Muscle layer of colon (tissue), 2 donors: ENCODE results near the gene PLD6.

Source experiments
- H3K27ac ChIP-seq: one replicate; pipeline ENCODE4 v1.7.0; 2013; ENCODE audit warnings: low read depth, mild to moderate bottlenecking, low read length, moderate library complexity
- H3K27me3 ChIP-seq, 2 donors: one replicate each; pipeline ENCODE4 v1.7.0; 2013; ENCODE audit warnings: low read length in 2 of 2, mild to moderate bottlenecking in 2 of 2; ENCODE audit not compliant: insufficient read depth in 2 of 2, control insufficient read depth in 1 of 2
- H3K36me3 ChIP-seq: one replicate; pipeline ENCODE4 v1.7.0; 2013; ENCODE audit warnings: mild to moderate bottlenecking, low read length; ENCODE audit not compliant: insufficient read depth
- H3K4me1 ChIP-seq: one replicate; pipeline ENCODE4 v1.7.0; 2013; ENCODE audit warnings: mild to moderate bottlenecking, low read length; ENCODE audit not compliant: insufficient read depth
- H3K4me3 ChIP-seq, 2 donors: one replicate each; pipeline ENCODE4 v1.7.0; 2013; ENCODE audit warnings: low read length in 2 of 2, low read depth in 1 of 2, mild to moderate bottlenecking in 1 of 2, moderate library complexity in 1 of 2
- H3K9ac ChIP-seq: one replicate; pipeline ENCODE4 v1.7.0; 2013; ENCODE audit warnings: low read length
- H3K9me3 ChIP-seq: one replicate; pipeline ENCODE4 v1.7.0; 2013; ENCODE audit warnings: mild to moderate bottlenecking, low read length
- donor health status: abdominal sarcoma.
- donor health status: Adenocarcinoma of cecum.

The PLD6 gene

DNA sequence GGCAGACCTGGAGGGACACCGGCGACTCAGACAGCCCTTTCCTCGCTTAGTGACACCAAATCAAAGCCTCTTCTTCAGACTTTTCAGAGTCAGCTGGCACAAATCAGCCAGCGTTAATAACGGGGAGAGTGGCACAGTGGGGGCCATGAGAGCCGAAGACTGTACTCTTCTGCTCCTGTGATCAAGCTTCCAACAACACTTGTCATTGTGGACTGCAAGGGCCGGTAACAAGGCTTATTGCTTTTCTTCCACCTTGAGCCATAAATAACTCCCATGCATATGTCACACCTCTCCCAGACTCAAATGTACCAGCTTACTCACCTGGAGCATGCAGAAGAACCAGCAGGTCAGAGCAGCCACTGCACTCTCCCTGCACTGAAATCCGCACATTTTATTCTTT is 18.0 kb upstream of the PLD6 start:
- H3K27ac ChIP-seq = no peak overlapping the region
- no peaks in the 10 kb centered on the region for H3K4me1 ChIP-seq
- H3K9ac ChIP-seq = no peak overlapping the region
- H3K4me3 ChIP-seq = no peak overlapping the region
- H3K27me3 ChIP-seq = no peaks in the 10 kb centered on the region
- peaks cover 90% of the 10 kb centered on the region for H3K36me3 ChIP-seq
- no peaks in the 10 kb centered on the region for H3K9me3 ChIP-seq

DNA sequence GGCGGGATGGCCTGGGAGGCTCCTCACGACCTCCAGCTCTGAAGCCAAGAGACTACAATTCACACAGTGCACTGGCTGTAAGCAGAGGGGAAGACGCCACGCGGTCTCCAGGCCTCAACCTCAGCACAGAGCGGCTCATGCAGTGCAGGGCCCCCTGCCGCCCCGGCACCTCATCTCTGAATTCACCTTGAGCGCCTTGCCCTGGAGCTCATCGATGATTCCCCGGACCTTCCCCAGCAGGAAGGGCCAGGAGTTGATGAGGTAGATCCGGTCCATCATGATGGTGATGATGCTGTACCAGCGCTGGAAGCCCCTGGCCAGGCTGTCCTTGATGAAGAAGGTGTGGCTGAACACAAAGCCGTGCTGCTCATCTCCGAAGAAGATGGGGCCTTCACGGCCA is 17.6 kb upstream of the PLD6 start:
- Histone ChIP-seq H3K36me3 (peaks cover 89% of the 10 kb centered on the region), H3K9ac (no peak overlapping the region)

DNA sequence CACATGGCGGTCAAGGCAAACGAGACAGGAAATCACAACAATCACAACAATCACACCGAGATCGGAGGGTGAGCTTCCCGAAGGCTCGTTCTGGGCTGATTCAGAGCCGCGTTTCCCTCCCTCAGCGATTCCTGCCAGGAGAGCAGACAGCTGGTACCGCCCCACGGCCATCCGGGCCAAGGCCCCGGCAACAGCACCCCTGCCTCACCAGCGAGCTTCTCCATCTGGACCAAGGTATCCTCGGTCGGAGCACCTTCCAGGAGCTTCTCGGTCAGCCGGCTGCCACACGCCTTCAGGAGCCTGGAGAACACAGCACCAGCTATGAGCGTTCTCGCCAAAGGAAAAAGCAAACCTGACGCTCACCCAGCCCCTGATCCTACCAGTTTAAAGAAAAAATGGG is 15.2 kb upstream of the PLD6 start:
- Histone ChIP-seq H3K27me3 (no peaks in the 10 kb centered on the region), H3K36me3 (peaks cover 89% of the 10 kb centered on the region), H3K4me3 (no peak overlapping the region), H3K4me1 (no peaks in the 10 kb centered on the region), H3K9ac (no peak overlapping the region), H3K9me3 (no peaks in the 10 kb centered on the region), H3K27ac (no peak overlapping the region)

More for the DNA sequence above, 17.6 kb upstream of the PLD6 start:
- no peaks in the 10 kb centered on the region for H3K9me3 ChIP-seq
- H3K27ac ChIP-seq = no peak overlapping the region
- no peak overlapping the region for H3K4me3 ChIP-seq
- no peaks in the 10 kb centered on the region for H3K4me1 ChIP-seq
- H3K27me3 ChIP-seq = no peaks in the 10 kb centered on the region

DNA sequence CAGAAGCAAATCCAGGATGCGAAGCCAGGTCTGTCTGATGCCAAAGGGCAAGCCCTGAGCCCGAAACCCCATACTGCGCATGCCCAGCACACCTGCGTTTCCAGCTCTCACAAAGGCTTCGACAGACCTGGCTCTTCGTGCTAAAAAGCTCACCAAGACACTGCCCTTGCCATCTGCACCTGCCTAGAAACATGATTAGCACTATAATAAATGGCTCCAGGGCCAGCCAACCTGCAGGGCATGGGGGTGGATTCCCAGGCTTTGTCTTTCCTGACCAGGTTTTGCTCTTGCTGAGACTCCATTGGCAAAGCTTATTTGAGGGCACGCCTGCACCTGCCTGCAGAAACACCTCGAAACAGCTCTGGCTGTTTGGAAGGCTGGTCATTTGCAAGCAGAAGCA is 14.4 kb upstream of the PLD6 start:
- H3K36me3 ChIP-seq = peaks cover 89% of the 10 kb centered on the region

DNA sequence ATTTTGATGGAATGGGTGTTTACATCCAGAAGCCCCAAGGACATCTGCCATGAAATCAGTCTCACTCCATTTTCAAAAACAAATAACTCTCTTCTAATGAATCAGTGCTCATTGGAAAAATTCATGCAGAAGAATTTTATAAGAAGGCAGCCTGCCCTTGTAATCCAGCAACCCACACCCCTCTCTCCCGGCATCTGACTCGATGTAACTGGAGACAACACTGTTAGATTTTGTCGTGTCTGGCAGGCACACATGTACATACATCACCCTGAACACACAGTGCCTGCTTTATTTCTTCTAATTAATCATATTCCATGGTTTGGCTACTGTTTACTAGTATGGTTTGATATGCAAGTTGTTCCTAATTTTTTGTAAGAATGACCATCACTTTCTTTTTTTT is 11.9 kb upstream of the PLD6 start:
- Histone ChIP-seq H3K4me3 (no peak overlapping the region), H3K27me3 (no peaks in the 10 kb centered on the region), H3K36me3 (peaks cover 89% of the 10 kb centered on the region), H3K4me1 (no peaks in the 10 kb centered on the region), H3K27ac (no peak overlapping the region), H3K9ac (no peak overlapping the region), H3K9me3 (no peaks in the 10 kb centered on the region)

More for the DNA sequence above, 14.4 kb upstream of the PLD6 start:
- H3K4me1 ChIP-seq = no peaks in the 10 kb centered on the region
- H3K27ac ChIP-seq = no peak overlapping the region
- H3K4me3 ChIP-seq = no peak overlapping the region
- H3K27me3 ChIP-seq = no peaks in the 10 kb centered on the region
- H3K9ac ChIP-seq = no peak overlapping the region
- no peaks in the 10 kb centered on the region for H3K9me3 ChIP-seq

DNA sequence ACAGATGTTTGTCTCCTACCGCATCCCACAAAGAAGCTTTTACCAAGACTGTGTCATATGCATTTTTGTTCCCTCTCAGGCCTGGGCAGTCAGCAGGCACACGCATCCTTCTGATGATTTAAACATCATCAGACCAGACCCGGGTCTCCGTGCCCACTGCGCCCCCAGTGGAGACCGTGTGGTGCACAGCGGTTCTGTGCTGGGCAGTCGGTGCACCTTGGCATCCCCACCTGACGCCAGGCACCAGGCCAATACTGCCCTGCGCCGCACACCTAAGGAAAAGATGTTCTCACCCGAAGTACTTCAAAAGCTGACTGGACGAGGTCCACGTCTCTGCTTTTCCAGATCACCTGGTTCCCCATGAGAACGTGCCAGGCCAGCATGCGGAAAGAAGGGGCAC is 10.6 kb upstream of the PLD6 start:
- Histone ChIP-seq H3K4me3 (no peak overlapping the region), H3K9ac (no peak overlapping the region), H3K27me3 (no peaks in the 10 kb centered on the region), H3K27ac (no peak overlapping the region), H3K9me3 (no peaks in the 10 kb centered on the region), H3K4me1 (no peaks in the 10 kb centered on the region), H3K36me3 (peaks cover 82% of the 10 kb centered on the region)

DNA sequence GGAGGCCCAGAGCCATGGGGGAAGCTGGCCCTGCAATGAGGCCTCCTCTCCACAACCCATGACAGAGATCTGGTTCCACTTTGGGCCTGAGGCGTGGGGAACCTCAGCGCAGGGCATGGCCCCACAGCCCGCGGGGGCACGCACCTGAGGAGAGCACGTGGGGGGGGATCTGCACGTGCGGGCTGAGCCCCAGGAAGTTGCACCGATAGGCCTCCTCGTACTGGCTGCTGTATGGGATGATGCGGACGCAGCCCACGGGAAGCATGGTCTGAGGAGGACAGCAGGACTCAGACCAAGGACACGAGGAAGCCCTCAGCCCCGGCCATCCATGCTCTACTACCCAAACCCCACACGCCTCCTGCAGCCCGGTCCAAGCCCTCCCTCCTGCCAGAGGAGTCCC is 10.1 kb upstream of the PLD6 start:
- Histone ChIP-seq H3K9ac (no peak overlapping the region), H3K27ac (no peak overlapping the region), H3K27me3 (no peaks in the 10 kb centered on the region), H3K4me1 (no peaks in the 10 kb centered on the region), H3K4me3 (no peak overlapping the region), H3K36me3 (peaks cover 76% of the 10 kb centered on the region), H3K9me3 (no peaks in the 10 kb centered on the region)

DNA sequence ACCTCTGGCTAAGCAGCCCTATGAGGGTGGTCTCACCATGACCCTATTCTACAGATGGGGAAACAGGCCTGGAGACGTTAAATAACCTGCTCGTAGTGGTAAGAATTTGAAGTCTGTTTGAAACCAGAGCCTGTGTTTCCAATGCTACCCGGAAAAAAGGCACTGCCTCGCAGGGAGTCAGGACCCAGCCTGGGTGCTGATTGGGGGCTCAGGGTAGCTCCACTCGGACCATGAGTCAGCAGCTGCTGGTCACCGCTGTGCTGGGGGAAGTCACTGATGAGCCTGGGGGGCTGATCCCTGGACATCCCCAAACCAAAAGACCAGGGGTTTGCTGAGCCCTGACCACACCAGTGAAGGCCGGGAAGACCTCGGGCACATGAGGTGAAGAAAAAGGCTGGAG is 9.4 kb upstream of the PLD6 start:
- Histone ChIP-seq H3K9ac (no peak overlapping the region), H3K9me3 (no peaks in the 10 kb centered on the region), H3K27me3 (no peaks in the 10 kb centered on the region), H3K27ac (no peak overlapping the region), H3K4me1 (no peaks in the 10 kb centered on the region), H3K4me3 (no peak overlapping the region), H3K36me3 (peaks cover 70% of the 10 kb centered on the region)

DNA sequence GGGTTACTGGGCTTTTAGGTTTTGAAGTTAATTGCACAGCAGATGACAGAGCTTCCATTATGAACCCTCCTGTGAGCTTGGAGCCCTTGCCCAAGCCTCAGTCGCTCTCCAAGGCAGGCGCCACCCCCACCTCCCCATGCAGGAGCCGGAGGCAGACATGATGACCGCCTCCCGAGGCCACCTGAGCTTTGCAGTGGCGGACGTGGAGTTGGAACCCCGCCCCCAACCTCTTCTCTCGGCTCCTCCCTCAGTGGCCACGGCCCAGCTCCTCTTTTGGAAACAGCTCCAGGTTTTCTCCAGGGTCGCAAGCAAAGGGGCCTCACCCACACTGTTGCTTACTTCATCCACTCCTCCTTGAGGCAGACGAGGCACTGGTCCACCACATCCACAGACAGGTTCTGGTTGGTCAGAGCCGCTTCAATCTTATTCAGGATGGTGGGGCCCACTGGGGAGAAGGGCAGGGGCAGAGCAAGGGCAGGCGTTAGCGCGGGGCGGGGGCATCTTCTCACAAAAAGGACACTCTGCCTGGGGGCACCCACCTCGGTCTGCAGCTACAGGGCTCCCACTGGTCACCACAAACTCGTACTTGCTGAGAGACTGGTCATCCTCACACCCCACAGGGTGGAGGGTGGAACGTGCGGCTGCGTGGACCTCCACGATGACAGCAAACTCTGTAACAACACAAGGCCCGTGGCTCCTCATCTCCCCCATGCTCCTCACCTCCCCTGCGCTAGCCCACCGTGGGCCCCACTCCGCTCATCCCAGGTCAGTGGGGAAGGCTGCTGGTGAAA is 8.7 kb upstream of the PLD6 start:
- H3K4me1 ChIP-seq = no peaks in the 10 kb centered on the region
- no peaks in the 10 kb centered on the region for H3K27me3 ChIP-seq
- H3K9ac ChIP-seq = no peak overlapping the region
- peaks cover 62% of the 10 kb centered on the region for H3K36me3 ChIP-seq
- no peak overlapping the region for H3K27ac ChIP-seq
- no peaks in the 10 kb centered on the region for H3K9me3 ChIP-seq
- no peak overlapping the region for H3K4me3 ChIP-seq

DNA sequence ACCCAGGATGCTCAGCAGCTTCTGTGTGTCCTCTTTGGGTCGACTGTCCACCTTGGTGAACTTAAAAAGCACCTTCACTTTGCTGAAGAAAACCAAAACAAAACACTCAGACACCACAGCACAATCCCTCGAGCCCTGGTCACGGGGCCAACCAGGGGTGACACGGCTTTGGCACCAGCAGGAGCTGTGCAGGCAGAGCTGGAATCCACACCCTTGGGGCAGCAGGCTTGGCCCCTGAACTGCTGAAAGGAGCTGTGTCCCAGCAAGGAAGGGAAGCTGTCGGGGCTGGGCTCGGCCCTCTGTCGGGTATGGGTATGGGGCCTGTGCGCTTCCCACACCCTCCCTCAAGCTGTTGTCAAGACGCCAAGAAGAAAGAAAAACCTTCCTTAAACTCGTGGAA is 7.6 kb upstream of the PLD6 start:
- Histone ChIP-seq H3K9me3 (no peaks in the 10 kb centered on the region), H3K36me3 (peaks cover 57% of the 10 kb centered on the region), H3K9ac (no peak overlapping the region), H3K4me3 (no peak overlapping the region), H3K27me3 (no peaks in the 10 kb centered on the region), H3K27ac (no peak overlapping the region), H3K4me1 (no peaks in the 10 kb centered on the region)

DNA sequence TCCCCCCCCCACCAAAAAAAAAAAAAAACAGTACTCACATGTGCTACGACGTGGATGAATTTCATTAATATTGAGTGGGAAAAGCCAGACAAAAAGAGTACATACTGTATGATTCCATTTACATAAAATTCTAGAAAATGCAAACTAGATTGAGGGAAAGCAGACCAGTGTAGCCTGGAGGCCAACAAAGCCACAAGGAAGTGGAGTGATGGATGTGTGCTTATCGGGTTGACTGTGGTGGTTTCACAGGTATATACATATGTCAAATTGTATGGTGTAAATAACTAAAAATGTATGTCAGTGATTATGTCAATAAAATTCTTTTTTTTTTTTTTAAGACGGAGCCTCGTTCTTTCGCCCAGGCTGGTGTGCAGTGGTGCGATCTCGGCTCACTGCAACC is 1.9 kb upstream of the PLD6 start:
- H3K9me3 ChIP-seq = no peaks in the 10 kb centered on the region
- H3K4me3 ChIP-seq = no peak overlapping the region
- no peaks in the 10 kb centered on the region for H3K27me3 ChIP-seq
- H3K36me3 ChIP-seq = peaks cover 4% of the 10 kb centered on the region
- H3K27ac ChIP-seq = no peak overlapping the region
- H3K4me1 ChIP-seq = peaks cover 30% of the 10 kb centered on the region
- no peak overlapping the region for H3K9ac ChIP-seq

DNA sequence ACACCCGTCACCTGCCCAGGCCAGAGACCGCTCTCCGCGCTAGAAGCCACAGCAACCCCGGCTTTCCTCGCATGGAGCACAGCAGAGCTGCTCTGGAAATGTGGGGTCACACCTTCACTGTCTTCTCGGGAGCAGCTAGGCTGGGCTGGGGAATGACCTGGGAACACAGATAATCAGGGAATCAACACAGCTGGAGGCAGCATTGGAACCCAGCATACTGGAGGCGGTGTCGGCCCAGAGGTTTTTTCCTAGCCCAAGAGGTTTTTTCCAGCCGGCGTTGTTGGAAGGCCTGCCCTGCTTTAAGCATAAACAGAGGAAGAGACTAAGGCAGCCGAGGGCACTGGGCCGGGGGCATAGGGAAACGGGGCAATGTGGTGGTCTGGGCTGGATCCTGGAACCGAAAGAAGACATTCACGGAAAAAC is 791 bp upstream of the PLD6 start:
- H3K4me3 ChIP-seq = peak overlapping the region in 1 of 2 donors; percentile 52
- H3K9me3 ChIP-seq = no peaks in the 10 kb centered on the region
- no peaks in the 10 kb centered on the region for H3K27me3 ChIP-seq
- peaks cover 40% of the 10 kb centered on the region for H3K4me1 ChIP-seq
- H3K36me3 ChIP-seq = peaks cover 11% of the 10 kb centered on the region
- H3K27ac ChIP-seq = peak overlapping the region; percentile 98
- peak overlapping the region; percentile 53 for H3K9ac ChIP-seq
